DOHH2 (cell line): ENCODE results near the gene H2AZ1.

ENCODE experiments used
- H3F3A ChIP-seq: fragments of 200-600 bp; sonication (generic), shearing (Covaris generic); 2 replicates; pipeline ENCODE4 v1.6.0; 2016; ENCODE audit warnings: antibody characterized with exemption, mild to moderate bottlenecking; ENCODE audit not compliant: control insufficient read depth, insufficient read depth
- H3K27ac ChIP-seq: fragments of 200-600 bp; sonication (generic); 2 replicates; pipeline ENCODE4 v1.5.1; 2014; ENCODE audit warnings: low read depth, mild to moderate bottlenecking, low read length, moderate library complexity
- H3K27me3 ChIP-seq: fragments of 200-600 bp; sonication (generic); 2 replicates; pipeline ENCODE4 v1.6.1; 2014; ENCODE audit warnings: mild to moderate bottlenecking, low read length, mixed read lengths; ENCODE audit not compliant: control insufficient read depth
- H3K36me3 ChIP-seq: fragments of 200-600 bp; sonication (generic); 2 replicates; pipeline ENCODE4 v1.6.1; 2014; ENCODE audit warnings: mild to moderate bottlenecking, low read length, moderate library complexity, mixed read lengths; ENCODE audit not compliant: control insufficient read depth
- H3K4me1 ChIP-seq: fragments of 200-600 bp; sonication (generic); 2 replicates; pipeline ENCODE4 v1.6.1; 2014; ENCODE audit warnings: mild to moderate bottlenecking, low read length, mixed read lengths; ENCODE audit not compliant: control insufficient read depth
- H3K4me2 ChIP-seq: fragments of 200-600 bp; sonication (generic); 2 replicates; pipeline ENCODE4 v1.6.0; 2014; ENCODE audit warnings: mild to moderate bottlenecking, low read length, moderate library complexity
- H3K4me3 ChIP-seq: fragments of 200-600 bp; sonication (generic); 2 replicates; pipeline ENCODE4 v1.5.1; 2014; ENCODE audit warnings: mild to moderate bottlenecking, low read length, mixed read lengths
- H3K79me2 ChIP-seq: fragments of 200-600 bp; sonication (generic); 2 replicates; pipeline ENCODE4 v1.6.1; 2014; ENCODE audit warnings: mild to moderate bottlenecking, low read length, mixed read lengths; ENCODE audit not compliant: control insufficient read depth
- H3K9me2 ChIP-seq: fragments of 200-600 bp; sonication (generic); replicated peaks from 2 replicates; pipeline ENCODE4 v1.6.1; 2014; ENCODE audit warnings: mild to moderate bottlenecking, low read length, mixed read lengths; ENCODE audit not compliant: control insufficient read depth
- H3K9me3 ChIP-seq: fragments of 200-600 bp; sonication (generic); 2 replicates; pipeline ENCODE4 v1.6.1; 2014; ENCODE audit warnings: antibody characterized with exemption, low read length, mixed read lengths; ENCODE audit not compliant: control insufficient read depth, insufficient read depth
- H4K20me1 ChIP-seq: fragments of 200-600 bp; sonication (generic); 2 replicates; pipeline ENCODE4 v1.6.0; 2014; ENCODE audit warnings: low read depth, mild to moderate bottlenecking, antibody characterized with exemption, low read length, moderate library complexity; ENCODE audit not compliant: control insufficient read depth, insufficient read depth
- EZH2phosphoT487 ChIP-seq: fragments of 200-600 bp; sonication (generic); IDR thresholded peaks from 2 replicates; pipeline ENCODE4 v1.6.1; 2017; ENCODE audit warnings: borderline replicate concordance, mild to moderate bottlenecking, antibody characterized with exemption, low read length, moderate library complexity, mixed read lengths
- TF ChIP-seq, protein P1 (sequence below): fragments of 200-600 bp; sonication (generic); IDR thresholded peaks from one replicate; pipeline ENCODE4 v1.5.1; 2014; ENCODE audit warnings: antibody characterized with exemption, mild to moderate bottlenecking, low read depth, low read length; ENCODE audit not compliant: poor library complexity, severe bottlenecking

The H2AZ1 gene

DNA sequence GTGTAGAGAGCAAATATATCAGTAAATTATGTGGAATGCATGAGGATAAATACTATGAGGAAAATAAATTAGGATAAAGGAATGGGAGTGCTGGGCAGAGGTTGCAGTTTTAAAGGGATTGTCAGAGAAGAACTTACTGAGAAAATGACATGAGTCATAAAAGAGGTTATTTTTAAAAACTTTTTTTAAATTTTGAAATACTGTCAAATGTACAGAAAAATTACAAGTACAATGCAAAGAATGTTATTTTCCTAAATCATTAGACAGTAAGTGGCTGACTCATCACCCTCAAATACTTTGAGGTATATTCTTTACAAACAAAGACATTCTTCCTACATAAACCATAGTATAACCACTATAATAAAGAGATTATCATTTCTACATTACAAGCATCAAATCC is 29.8 kb upstream of the H2AZ1 start:
- Histone ChIP-seq H4K20me1 (no peaks in the 10 kb centered on the region), H3K27ac (no peak overlapping the region), H3K36me3 (no peaks in the 10 kb centered on the region), H3K9me3 (no peaks in the 10 kb centered on the region), H3K4me1 (no peaks in the 10 kb centered on the region), H3K4me3 (no peak overlapping the region), H3K9me2 (no peaks in the 10 kb centered on the region), H3K79me2 (no peaks in the 10 kb centered on the region), H3F3A (no peaks in the 10 kb centered on the region), H3K4me2 (no peak overlapping the region), H3K27me3 (peaks cover 5% of the 10 kb centered on the region; the same call in 1 of the 2 replicates)
- TF ChIP-seq, protein P1, sequence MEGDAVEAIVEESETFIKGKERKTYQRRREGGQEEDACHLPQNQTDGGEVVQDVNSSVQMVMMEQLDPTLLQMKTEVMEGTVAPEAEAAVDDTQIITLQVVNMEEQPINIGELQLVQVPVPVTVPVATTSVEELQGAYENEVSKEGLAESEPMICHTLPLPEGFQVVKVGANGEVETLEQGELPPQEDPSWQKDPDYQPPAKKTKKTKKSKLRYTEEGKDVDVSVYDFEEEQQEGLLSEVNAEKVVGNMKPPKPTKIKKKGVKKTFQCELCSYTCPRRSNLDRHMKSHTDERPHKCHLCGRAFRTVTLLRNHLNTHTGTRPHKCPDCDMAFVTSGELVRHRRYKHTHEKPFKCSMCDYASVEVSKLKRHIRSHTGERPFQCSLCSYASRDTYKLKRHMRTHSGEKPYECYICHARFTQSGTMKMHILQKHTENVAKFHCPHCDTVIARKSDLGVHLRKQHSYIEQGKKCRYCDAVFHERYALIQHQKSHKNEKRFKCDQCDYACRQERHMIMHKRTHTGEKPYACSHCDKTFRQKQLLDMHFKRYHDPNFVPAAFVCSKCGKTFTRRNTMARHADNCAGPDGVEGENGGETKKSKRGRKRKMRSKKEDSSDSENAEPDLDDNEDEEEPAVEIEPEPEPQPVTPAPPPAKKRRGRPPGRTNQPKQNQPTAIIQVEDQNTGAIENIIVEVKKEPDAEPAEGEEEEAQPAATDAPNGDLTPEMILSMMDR = no peak
- TF ChIP-seq EZH2phosphoT487 = no peak

- Histone ChIP-seq H3K4me1 (no peaks in the 10 kb centered on the region), H3K9me3 (no peaks in the 10 kb centered on the region), H3K27me3 (peaks cover 8% of the 10 kb centered on the region; the same call in 1 of the 2 replicates), H3K36me3 (no peaks in the 10 kb centered on the region), H3K27ac (no peak overlapping the region), H3K79me2 (no peaks in the 10 kb centered on the region), H3F3A (no peaks in the 10 kb centered on the region), H3K4me3 (no peak overlapping the region), H4K20me1 (no peaks in the 10 kb centered on the region), H3K9me2 (no peaks in the 10 kb centered on the region), H3K4me2 (no peak overlapping the region)
- TF ChIP-seq, protein P1 = no peak
- TF ChIP-seq EZH2phosphoT487 = no peak
These were observed 21.5 kb upstream of the H2AZ1 start for GRCh38 chr4:99971453-99972111.

DNA sequence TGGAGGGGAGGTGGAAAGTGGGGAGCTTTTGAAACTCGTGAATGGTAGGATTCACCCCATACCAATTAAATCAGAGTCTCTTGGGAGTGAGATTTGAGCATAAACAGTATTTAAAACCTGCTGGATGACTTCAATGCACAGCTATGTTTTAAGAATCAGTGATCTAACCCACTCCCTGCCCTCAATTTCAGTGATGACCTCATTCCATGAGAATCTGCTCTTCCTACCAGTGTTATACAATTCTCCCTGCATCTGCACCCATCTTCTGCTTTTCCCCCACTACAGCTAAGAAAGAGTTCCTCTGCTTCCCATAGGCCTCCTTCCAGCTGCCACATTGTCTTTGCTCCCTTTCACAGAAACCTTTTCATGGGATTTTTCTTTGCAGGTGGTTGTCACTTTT is 18.3 kb upstream of the H2AZ1 start:
- Histone ChIP-seq H3K4me3 (no peak overlapping the region), H3F3A (no peaks in the 10 kb centered on the region), H3K4me1 (no peaks in the 10 kb centered on the region), H4K20me1 (no peaks in the 10 kb centered on the region), H3K27ac (no peak overlapping the region), H3K9me3 (no peaks in the 10 kb centered on the region), H3K27me3 (peaks cover 11% of the 10 kb centered on the region), H3K79me2 (no peaks in the 10 kb centered on the region), H3K9me2 (no peaks in the 10 kb centered on the region), H3K36me3 (no peaks in the 10 kb centered on the region), H3K4me2 (no peak overlapping the region)
- TF ChIP-seq, protein P1 = no peak
- TF ChIP-seq EZH2phosphoT487 = no peak
